GM19043 (cell line): ENCODE measurements around the gene DCAF12.
A peak's percentile ranks its signal among the peaks of the same experiment; 100 is the strongest.
"Not testable (repeated sequence)": the region's sequence is repeated elsewhere in the genome, so short reads cannot be mapped to it uniquely, and the experiment has no call there.

Source experiments
- ATAC-seq: cut with Tn5 transposase; IDR thresholded peaks from one replicate; pipeline ENCODE4 v1.9.1; 2021; ENCODE audit warnings: low read depth; ENCODE audit not compliant: unreplicated experiment

Gene DCAF12

GRCh38 chr9:34126207-34127034 lies at the start of gene DCAF12:
TSS of gene DCAF12 (minus strand) at chr9:34126698. CDS start at chr9:34126431, 267 bp downstream.
- peak; percentile 62 for ATAC-seq

- no peak for ATAC-seq
These were observed 49.6 kb upstream of the DCAF12 start for GRCh38 chr9:34176089-34176488.

- peak; percentile 49 for ATAC-seq
These were observed 45.4 kb upstream of the DCAF12 start for GRCh38 chr9:34171753-34172535.

GRCh38 chr9:34170237-34170991 lies 43.9 kb upstream of the DCAF12 start:
- no peak for ATAC-seq

GRCh38 chr9:34169125-34169524 lies 42.6 kb upstream of the DCAF12 start:
- no peak for ATAC-seq

- no peak for ATAC-seq
These were observed 36.9 kb upstream of the DCAF12 start for GRCh38 chr9:34163434-34163833.

- no peak for ATAC-seq
These were observed 31.9 kb upstream of the DCAF12 start for GRCh38 chr9:34158362-34158869.

- no peak for ATAC-seq
These were observed 31.4 kb upstream of the DCAF12 start for GRCh38 chr9:34157898-34158297.

GRCh38 chr9:34157318-34157717 lies 30.8 kb upstream of the DCAF12 start:
- no peak for ATAC-seq

- no peak for ATAC-seq
These were observed 27.6 kb upstream of the DCAF12 start for GRCh38 chr9:34154057-34154456.

- ATAC-seq, result no peak
These were observed 24.9 kb upstream of the DCAF12 start for GRCh38 chr9:34151398-34151797.

- no peak for ATAC-seq
These were observed 18.7 kb upstream of the DCAF12 start for GRCh38 chr9:34145165-34145564.

- ATAC-seq, result no peak
These were observed 16.6 kb upstream of the DCAF12 start for GRCh38 chr9:34143116-34143515.

GRCh38 chr9:34140853-34141252 lies 14.4 kb upstream of the DCAF12 start:
- no peak for ATAC-seq

GRCh38 chr9:34139477-34140146 lies 13.1 kb upstream of the DCAF12 start:
- no peak for ATAC-seq

GRCh38 chr9:34138644-34139043 lies 12.1 kb upstream of the DCAF12 start:
- not testable (repeated sequence) for ATAC-seq

GRCh38 chr9:34134521-34134920 lies 8.0 kb upstream of the DCAF12 start:
- ATAC-seq, result no peak

GRCh38 chr9:34133436-34133949 lies 7.0 kb upstream of the DCAF12 start:
- no peak for ATAC-seq

GRCh38 chr9:34131571-34131970 lies 5.1 kb upstream of the DCAF12 start:
- no peak for ATAC-seq
